Stimulated activated CD4-positive, alpha-beta T cell treated with anti-CD3 and anti-CD28 coated beads, Interleukin-1b, Interleukin-23, amount 100 ng/mL, for 24 hours (primary cell): ENCODE results near the gene SELENOK.

Experiments
- DNase-seq, 4 experiments: peaks; one replicate each; pipeline ENCODE4 v3.0.0-alpha.2; 2020; ENCODE audit warnings: low read depth in 4 of 4, low spot score in 1 of 4

SELENOK gene

GRCh38 chr3:53843195-53844177 is 48.2 kb downstream of the SELENOK start:
- DNase-seq = no peak

- DNase-seq = no peak
These were observed 49.0 kb downstream of the SELENOK start for GRCh38 chr3:53842436-53843194.

GRCh38 chr3:53841296-53841695 is 50.4 kb downstream of the SELENOK start:
- DNase-seq = no peak

GRCh38 chr3:53837331-53837730 is 54.3 kb downstream of the SELENOK start:
- DNase-seq = no peak

GRCh38 chr3:53836084-53836872 is 55.4 kb downstream of the SELENOK start:
- DNase-seq = no peak

- no peak for DNase-seq
These were observed 56.4 kb downstream of the SELENOK start for GRCh38 chr3:53835257-53835656.

GRCh38 chr3:53834429-53835095 is 57.1 kb downstream of the SELENOK start:
- DNase-seq = no peak
